ENCODE measurements around the gene APOE.
"Not testable (repeated sequence)": the region's sequence is repeated elsewhere in the genome, so short reads cannot be mapped to it uniquely, and the experiment has no call there.

Gene APOE

GRCh38 chr19:44884566-44884965 is 21.0 kb upstream of the APOE start:
- no peak for DNase-seq (ENCODE audit: low spot score)

GRCh38 chr19:44886141-44886540 is 19.5 kb upstream of the APOE start:
- DNase-seq (ENCODE audit: low spot score), result no peak

GRCh38 chr19:44887648-44888047 is 17.9 kb upstream of the APOE start:
- no peak for DNase-seq (ENCODE audit: low spot score)

GRCh38 chr19:44888335-44888734 is 17.3 kb upstream of the APOE start:
- not testable (repeated sequence) for DNase-seq (ENCODE audit: low spot score)

GRCh38 chr19:44889830-44890365 is 15.7 kb upstream of the APOE start:
- DNase-seq (ENCODE audit: low spot score), result no peak

- peak; percentile 100 for DNase-seq (ENCODE audit: low spot score)
These were observed 15.1 kb upstream of the APOE start for GRCh38 chr19:44890366-44891015.

GRCh38 chr19:44891016-44891882 is 14.3 kb upstream of the APOE start, which contains the start of gene TOMM40:
Gene TOMM40 (plus strand): TSS chr19:44891254. CDS start chr19:44891416, 162 bp downstream.
- DNase-seq (ENCODE audit: low spot score), result no peak

- DNase-seq (ENCODE audit: low spot score), result no peak
These were observed 12.7 kb upstream of the APOE start for GRCh38 chr19:44892932-44893331.

- DNase-seq (ENCODE audit: low spot score), result no peak
These were observed 12.1 kb upstream of the APOE start for GRCh38 chr19:44893332-44894051.

GRCh38 chr19:44894052-44894400 is 11.6 kb upstream of the APOE start:
- DNase-seq (ENCODE audit: low spot score), result no peak

- DNase-seq (ENCODE audit: low spot score), result no peak
These were observed 10.7 kb upstream of the APOE start for GRCh38 chr19:44894946-44895345.

- no peak for DNase-seq (ENCODE audit: low spot score)
These were observed 7.8 kb upstream of the APOE start for GRCh38 chr19:44897835-44898234.

GRCh38 chr19:44900328-44901244 is 5.0 kb upstream of the APOE start:
- no peak for DNase-seq (ENCODE audit: low spot score)

- DNase-seq (ENCODE audit: low spot score), result no peak
These were observed 2.4 kb upstream of the APOE start for GRCh38 chr19:44903216-44903601.

- DNase-seq (ENCODE audit: low spot score), result peak; percentile 88
These were observed 1.8 kb upstream of the APOE start for GRCh38 chr19:44903602-44904425.

- DNase-seq (ENCODE audit: low spot score), result no peak
These were observed 1.1 kb upstream of the APOE start for GRCh38 chr19:44904426-44904994.

GRCh38 chr19:44907613-44908012 is 2.0 kb downstream of the APOE start:
- DNase-seq (ENCODE audit: low spot score), result no peak

GRCh38 chr19:44908074-44908835 is 2.7 kb downstream of the APOE start:
- no peak for DNase-seq (ENCODE audit: low spot score)

GRCh38 chr19:44908836-44909261 is 3.3 kb downstream of the APOE start:
- DNase-seq (ENCODE audit: low spot score), result no peak
